SU-DHL-6 (cell line): ENCODE results near the gene NTN5.
A peak's percentile ranks its signal among the peaks of the same experiment; 100 is the strongest.

Experiments
- H2AFZ ChIP-seq: fragments of 200-600 bp; sonication (generic); 2 replicates; pipeline ENCODE4 v1.6.1; 2014; ENCODE audit warnings: low read depth, mild to moderate bottlenecking, moderate library complexity, mixed read lengths, antibody characterized with exemption, low read length; ENCODE audit not compliant: severe bottlenecking
- H3F3A ChIP-seq: fragments of 200-600 bp; shearing (Covaris generic); 2 replicates; pipeline ENCODE4 v1.6.0; 2016; ENCODE audit warnings: antibody characterized with exemption, mild to moderate bottlenecking; ENCODE audit not compliant: insufficient read depth
- H3K27ac ChIP-seq: fragments of 200-600 bp; sonication (generic); 2 replicates; pipeline ENCODE4 v1.5.1; 2016; ENCODE audit warnings: low read depth, mild to moderate bottlenecking, low read length, moderate library complexity, mixed read lengths
- H3K27me3 ChIP-seq: fragments of 200-600 bp; sonication (generic), shearing (Covaris generic); 2 replicates; pipeline ENCODE4 v1.6.0; 2014; ENCODE audit warnings: mild to moderate bottlenecking, low read length
- H3K36me3 ChIP-seq: fragments of 200-600 bp; sonication (generic); 2 replicates; pipeline ENCODE4 v1.6.1; 2014; ENCODE audit warnings: mild to moderate bottlenecking, low read length, mixed read lengths
- H3K4me2 ChIP-seq: fragments of 300-600, 200-600 bp; shearing (Covaris generic), sonication (generic); 2 replicates; pipeline ENCODE4 v1.6.0; 2014; ENCODE audit warnings: low read length, low read depth, mild to moderate bottlenecking; ENCODE audit not compliant: poor library complexity, severe bottlenecking
- H3K4me3 ChIP-seq: fragments of 200-600 bp; sonication (generic); 2 replicates; pipeline ENCODE4 v1.5.1; 2014; ENCODE audit warnings: antibody characterized with exemption, low read length, mild to moderate bottlenecking, mixed read lengths; ENCODE audit not compliant: insufficient read depth, poor library complexity, severe bottlenecking
- H3K79me2 ChIP-seq: fragments of 200-600 bp; sonication (generic); 2 replicates; pipeline ENCODE4 v1.6.1; 2014; ENCODE audit warnings: mild to moderate bottlenecking, low read length, moderate library complexity; ENCODE audit not compliant: insufficient read depth
- H3K9ac ChIP-seq: fragments of 200-600 bp; sonication (generic); 2 replicates; pipeline ENCODE4 v1.7.0; 2014; ENCODE audit warnings: mild to moderate bottlenecking, low read length
- H3K9me2 ChIP-seq: fragments of 200-600 bp; sonication (generic); replicated peaks from 2 replicates; pipeline ENCODE4 v1.6.1; 2014; ENCODE audit warnings: low read length; ENCODE audit not compliant: insufficient read depth
- H3K9me3 ChIP-seq: fragments of 200-600 bp; sonication (generic); 2 replicates; pipeline ENCODE4 v1.6.1; 2014; ENCODE audit warnings: low read length, mixed read lengths; ENCODE audit not compliant: insufficient read depth
- H4K20me1 ChIP-seq: fragments of 200-600 bp; sonication (generic); 2 replicates; pipeline ENCODE4 v1.6.1; 2014; ENCODE audit warnings: low read depth, mild to moderate bottlenecking, antibody characterized with exemption, low read length, moderate library complexity, mixed read lengths
- EZH2phosphoT487 ChIP-seq: fragments of 200-600 bp; sonication (generic), shearing (Covaris generic); conservative IDR thresholded peaks from 2 replicates; pipeline ENCODE4 v1.6.1; 2018; ENCODE audit warnings: mild to moderate bottlenecking, antibody characterized with exemption, low read length, moderate library complexity, mixed read lengths
- TF ChIP-seq, protein P1 (sequence below): fragments of 200-600 bp; sonication (generic); IDR thresholded peaks from one replicate; pipeline ENCODE4 v1.5.1; 2017; ENCODE audit warnings: antibody characterized with exemption, mild to moderate bottlenecking, low read length, moderate library complexity; ENCODE audit not compliant: insufficient read depth, poor library complexity, severe bottlenecking

NTN5 gene

DNA sequence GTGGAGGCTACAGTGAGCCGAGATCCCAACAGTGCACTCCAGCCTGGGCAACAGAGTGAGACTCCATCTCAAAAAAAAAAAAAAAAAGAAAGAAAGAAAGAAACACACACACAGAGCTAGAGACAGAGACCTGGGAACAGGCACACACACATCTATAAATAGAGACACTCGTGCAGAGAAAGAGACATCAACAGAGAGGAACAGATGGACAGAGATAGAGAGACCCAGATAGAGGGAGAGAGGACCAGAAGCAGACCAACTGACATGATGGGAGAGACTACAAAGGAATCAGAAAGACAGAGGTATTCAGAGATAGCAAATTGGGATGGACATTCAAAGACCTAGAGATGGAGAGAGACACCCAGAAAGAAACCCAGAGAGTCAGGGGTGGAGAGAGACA, 24.7 kb downstream of the NTN5 start:
- H3K4me2 ChIP-seq: no peak overlapping the region
- H4K20me1 ChIP-seq: no peaks in the 10 kb centered on the region
- TF ChIP-seq, protein P1, sequence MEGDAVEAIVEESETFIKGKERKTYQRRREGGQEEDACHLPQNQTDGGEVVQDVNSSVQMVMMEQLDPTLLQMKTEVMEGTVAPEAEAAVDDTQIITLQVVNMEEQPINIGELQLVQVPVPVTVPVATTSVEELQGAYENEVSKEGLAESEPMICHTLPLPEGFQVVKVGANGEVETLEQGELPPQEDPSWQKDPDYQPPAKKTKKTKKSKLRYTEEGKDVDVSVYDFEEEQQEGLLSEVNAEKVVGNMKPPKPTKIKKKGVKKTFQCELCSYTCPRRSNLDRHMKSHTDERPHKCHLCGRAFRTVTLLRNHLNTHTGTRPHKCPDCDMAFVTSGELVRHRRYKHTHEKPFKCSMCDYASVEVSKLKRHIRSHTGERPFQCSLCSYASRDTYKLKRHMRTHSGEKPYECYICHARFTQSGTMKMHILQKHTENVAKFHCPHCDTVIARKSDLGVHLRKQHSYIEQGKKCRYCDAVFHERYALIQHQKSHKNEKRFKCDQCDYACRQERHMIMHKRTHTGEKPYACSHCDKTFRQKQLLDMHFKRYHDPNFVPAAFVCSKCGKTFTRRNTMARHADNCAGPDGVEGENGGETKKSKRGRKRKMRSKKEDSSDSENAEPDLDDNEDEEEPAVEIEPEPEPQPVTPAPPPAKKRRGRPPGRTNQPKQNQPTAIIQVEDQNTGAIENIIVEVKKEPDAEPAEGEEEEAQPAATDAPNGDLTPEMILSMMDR: no peak
- TF ChIP-seq EZH2phosphoT487: no peak
- no peaks in the 10 kb centered on the region for H3K27me3 ChIP-seq
- no peaks in the 10 kb centered on the region for H3K9me3 ChIP-seq
- H2AFZ ChIP-seq: no peak overlapping the region
- H3F3A ChIP-seq: no peaks in the 10 kb centered on the region
- H3K36me3 ChIP-seq: no peaks in the 10 kb centered on the region
- H3K9me2 ChIP-seq: no peaks in the 10 kb centered on the region
- no peak overlapping the region for H3K4me3 ChIP-seq
- no peak overlapping the region for H3K27ac ChIP-seq
- no peaks in the 10 kb centered on the region for H3K79me2 ChIP-seq
- H3K9ac ChIP-seq: no peak overlapping the region

DNA sequence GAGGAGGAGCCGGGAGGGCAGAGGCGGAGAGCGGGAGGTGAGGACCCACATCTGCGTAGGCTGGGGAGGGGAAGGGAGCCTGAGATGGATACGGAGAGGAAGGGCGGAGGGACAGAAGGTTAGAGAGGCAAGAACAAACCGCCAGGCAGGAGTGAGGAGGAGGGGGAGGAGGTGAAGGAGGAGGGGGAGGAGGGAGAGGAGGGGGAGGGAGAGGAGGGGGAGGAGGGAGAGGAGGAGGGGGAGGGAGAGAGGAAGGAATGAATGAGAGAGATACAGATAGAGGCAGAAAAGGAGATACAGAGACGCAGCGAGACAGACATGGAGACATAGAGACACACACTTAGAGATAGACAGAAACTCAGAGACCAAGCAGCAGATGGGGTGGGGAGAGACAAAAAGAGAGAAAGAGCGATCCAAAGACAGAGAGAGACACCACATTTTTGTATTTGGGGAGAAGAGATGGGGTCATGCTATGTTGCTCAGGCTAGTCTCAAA, 26.0 kb downstream of the NTN5 start:
- Histone ChIP-seq H3K4me3 (peak overlapping the region; percentile 50), H2AFZ (peak overlapping the region; percentile 78), H3K27me3 (no peaks in the 10 kb centered on the region), H3K27ac (0 out of 2 replicates have a peak overlapping the region, but pooled peaks have one; percentile 0), H4K20me1 (no peaks in the 10 kb centered on the region), H3K9me3 (no peaks in the 10 kb centered on the region), H3F3A (no peaks in the 10 kb centered on the region), H3K4me2 (peak overlapping the region; percentile 62), H3K9me2 (no peaks in the 10 kb centered on the region), H3K79me2 (no peaks in the 10 kb centered on the region), H3K9ac (peak overlapping the region; percentile 54), H3K36me3 (no peaks in the 10 kb centered on the region)
- TF ChIP-seq, protein P1: no peak
- no peak for TF ChIP-seq EZH2phosphoT487

- H3K27ac ChIP-seq: 0 out of 2 replicates have a peak within 1 kb of the TSS, but pooled peaks have one; percentile 0
- peak within 1 kb of the TSS; percentile 78 for H2AFZ ChIP-seq
- H3K79me2 ChIP-seq: no peaks in the 10 kb centered on the region
- H3K27me3 ChIP-seq: no peaks in the 10 kb centered on the region
- H3F3A ChIP-seq: no peaks in the 10 kb centered on the region
- H3K9me3 ChIP-seq: no peaks in the 10 kb centered on the region
- H3K4me3 ChIP-seq: peak within 1 kb of the TSS; percentile 50
- peak within 1 kb of the TSS; percentile 62 for H3K4me2 ChIP-seq
- peak within 1 kb of the TSS; percentile 54 for H3K9ac ChIP-seq
- TF ChIP-seq EZH2phosphoT487: no peak
- TF ChIP-seq, protein P1: peak; percentile 95
- H4K20me1 ChIP-seq: no peaks in the 10 kb centered on the region
- H3K9me2 ChIP-seq: no peaks in the 10 kb centered on the region
- H3K36me3 ChIP-seq: no peaks in the 10 kb centered on the region
Measured at GRCh38 chr19:48646001-48646721, 26.7 kb downstream of the NTN5 start, which contains the start of gene CA11. TSS of gene CA11 (minus strand) at chr19:48646187. CDS start at chr19:48645632, 555 bp downstream.
